ENCODE data around the gene RASAL2.

The RASAL2 gene

DNA sequence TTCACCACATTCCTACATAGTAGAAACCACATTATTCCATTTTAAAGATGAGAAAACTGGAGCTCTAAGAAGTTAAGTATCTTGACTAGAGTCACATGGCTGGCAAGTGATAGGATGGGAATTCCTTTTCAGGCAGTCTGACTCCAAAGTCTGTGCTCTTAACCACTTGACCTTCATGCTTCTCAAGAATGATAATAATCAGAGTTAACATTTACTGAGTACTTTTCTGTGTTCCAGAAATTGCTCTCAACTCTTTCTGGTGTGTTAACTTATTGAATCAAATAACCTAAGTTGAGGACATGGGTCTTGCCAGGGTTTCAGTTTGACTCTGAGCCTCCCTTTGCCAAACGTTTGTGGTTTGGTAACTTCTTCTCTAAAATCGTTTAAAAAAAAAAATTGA is 169.4 kb downstream of the RASAL2 start:
- Histone ChIP-seq H3K27me3 (ENCODE audit: insufficient read depth, low read length, poor library complexity, severe bottlenecking) (no peaks in the 10 kb centered on the region), H3K4me2 (ENCODE audit: low read depth, low read length, poor library complexity, severe bottlenecking) (no peak overlapping the region), H3K79me2 (ENCODE audit: insufficient read depth, low read length) (no peaks in the 10 kb centered on the region), H3K9me3 (ENCODE audit: insufficient read depth, low read depth, low read length) (no peaks in the 10 kb centered on the region), H3K4me1 (ENCODE audit: insufficient read depth, low read length, poor library complexity, severe bottlenecking) (no peaks in the 10 kb centered on the region), H3F3A (ENCODE audit: low read depth) (no peaks in the 10 kb centered on the region), H3K4me3 (ENCODE audit: low read length, poor library complexity, severe bottlenecking) (no peak overlapping the region), H3K9ac (ENCODE audit: low read depth, low read length, poor library complexity, severe bottlenecking) (no peak overlapping the region), H3K9me2 (replicated peaks; ENCODE audit: low read depth, low read length) (no peaks in the 10 kb centered on the region), H2AFZ (ENCODE audit: low read length) (no peak overlapping the region), H4K20me1 (ENCODE audit: insufficient read depth, low read length, poor library complexity, severe bottlenecking) (no peaks in the 10 kb centered on the region), H3K36me3 (ENCODE audit: insufficient read depth, low read length) (no peaks in the 10 kb centered on the region)
- no peak for TF ChIP-seq CTCF (conservative IDR thresholded peaks at IDR 0.05; ENCODE audit: low read length)
- no peak for TF ChIP-seq EZH2phosphoT487 (IDR thresholded peaks at IDR 0.05; ENCODE audit: borderline replicate concordance)

GRCh38 chr1:178266113-178266512 is 172.2 kb downstream of the RASAL2 start:
- H3F3A ChIP-seq (ENCODE audit: low read depth): no peaks in the 10 kb centered on the region
- no peak overlapping the region for H2AFZ ChIP-seq (ENCODE audit: low read length)
- H4K20me1 ChIP-seq (ENCODE audit: insufficient read depth, low read length, poor library complexity, severe bottlenecking): no peaks in the 10 kb centered on the region
- H3K9me3 ChIP-seq (ENCODE audit: insufficient read depth, low read depth, low read length): no peaks in the 10 kb centered on the region
- no peak overlapping the region for H3K4me3 ChIP-seq (ENCODE audit: low read length, poor library complexity, severe bottlenecking)
- no peaks in the 10 kb centered on the region for H3K79me2 ChIP-seq (ENCODE audit: insufficient read depth, low read length)
- H3K4me2 ChIP-seq (ENCODE audit: low read depth, low read length, poor library complexity, severe bottlenecking): no peak overlapping the region
- no peaks in the 10 kb centered on the region for H3K36me3 ChIP-seq (ENCODE audit: insufficient read depth, low read length)
- H3K9me2 ChIP-seq (replicated peaks; ENCODE audit: low read depth, low read length): no peaks in the 10 kb centered on the region
- no peaks in the 10 kb centered on the region for H3K4me1 ChIP-seq (ENCODE audit: insufficient read depth, low read length, poor library complexity, severe bottlenecking)
- H3K9ac ChIP-seq (ENCODE audit: low read depth, low read length, poor library complexity, severe bottlenecking): no peak overlapping the region
- TF ChIP-seq CTCF (conservative IDR thresholded peaks at IDR 0.05; ENCODE audit: low read length) (no peak), EZH2phosphoT487 (IDR thresholded peaks at IDR 0.05; ENCODE audit: borderline replicate concordance) (no peak)
- H3K27me3 ChIP-seq (ENCODE audit: insufficient read depth, low read length, poor library complexity, severe bottlenecking): no peaks in the 10 kb centered on the region

DNA sequence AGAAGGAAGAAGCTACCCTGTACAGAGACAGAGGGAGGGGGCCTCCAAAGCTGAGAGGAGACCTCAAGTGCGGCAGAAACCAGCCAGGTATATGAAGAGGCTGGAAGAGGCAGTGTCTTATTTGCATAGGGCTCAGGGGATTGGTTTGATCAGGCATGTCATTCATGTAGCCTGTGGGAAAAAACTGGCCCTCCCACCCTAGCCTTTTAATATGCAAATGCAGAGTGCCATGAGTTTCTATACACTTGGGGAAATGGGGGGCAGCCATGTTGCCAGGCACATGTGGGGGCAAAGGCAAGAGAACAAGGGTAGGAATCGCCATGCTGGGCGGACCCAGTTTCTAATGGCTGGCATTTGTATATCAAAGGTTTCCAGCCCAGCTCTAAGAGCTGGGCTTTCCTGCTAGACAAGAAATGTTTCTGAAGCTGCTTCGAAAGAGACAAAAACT is 172.7 kb downstream of the RASAL2 start:
- Histone ChIP-seq H3K9me2 (replicated peaks; ENCODE audit: low read depth, low read length) (no peaks in the 10 kb centered on the region), H3F3A (ENCODE audit: low read depth) (no peaks in the 10 kb centered on the region), H3K36me3 (ENCODE audit: insufficient read depth, low read length) (no peaks in the 10 kb centered on the region), H3K27me3 (ENCODE audit: insufficient read depth, low read length, poor library complexity, severe bottlenecking) (no peaks in the 10 kb centered on the region), H2AFZ (ENCODE audit: low read length) (no peak overlapping the region), H3K4me1 (ENCODE audit: insufficient read depth, low read length, poor library complexity, severe bottlenecking) (no peaks in the 10 kb centered on the region), H3K9me3 (ENCODE audit: insufficient read depth, low read depth, low read length) (no peaks in the 10 kb centered on the region), H3K9ac (ENCODE audit: low read depth, low read length, poor library complexity, severe bottlenecking) (no peak overlapping the region), H3K4me3 (ENCODE audit: low read length, poor library complexity, severe bottlenecking) (no peak overlapping the region), H3K79me2 (ENCODE audit: insufficient read depth, low read length) (no peaks in the 10 kb centered on the region), H4K20me1 (ENCODE audit: insufficient read depth, low read length, poor library complexity, severe bottlenecking) (no peaks in the 10 kb centered on the region), H3K4me2 (ENCODE audit: low read depth, low read length, poor library complexity, severe bottlenecking) (no peak overlapping the region)
- TF ChIP-seq CTCF (conservative IDR thresholded peaks at IDR 0.05; ENCODE audit: low read length): no peak
- TF ChIP-seq EZH2phosphoT487 (IDR thresholded peaks at IDR 0.05; ENCODE audit: borderline replicate concordance): no peak

All from Loucy (cell line).